Fibroblast of the conjunctiva (primary cell): Measurements from ENCODE around the gene HPSE2.
"Not testable (repeated sequence)": the region's sequence is repeated elsewhere in the genome, so short reads cannot be mapped to it uniquely, and the experiment has no call there.

Experiments
- DNase-seq: peaks from one replicate; pipeline ENCODE4 v3.0.0-alpha.2; 2010; ENCODE audit warnings: low read depth

HPSE2 gene

GRCh38 chr10:98502535-98502934, 733.1 kb downstream of the HPSE2 start:
- DNase-seq = not testable (repeated sequence)

DNA sequence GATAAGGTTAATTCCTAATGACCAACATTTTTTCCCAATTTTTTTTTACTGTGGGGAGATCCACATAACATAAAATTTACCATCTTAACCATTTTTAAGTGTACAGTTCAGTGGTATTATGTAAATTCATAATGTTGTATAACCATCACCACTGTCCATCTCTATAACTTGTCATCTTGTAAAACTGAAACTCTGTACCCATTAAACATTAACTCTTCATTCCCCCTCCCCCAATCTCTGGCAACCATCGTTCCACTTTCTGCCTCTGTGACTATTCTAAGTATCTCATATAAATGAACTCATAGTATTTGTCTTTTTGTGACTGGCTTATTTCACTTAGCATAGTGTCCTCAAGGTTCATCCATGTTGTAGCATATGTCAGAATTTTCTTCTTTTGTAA, 742.9 kb downstream of the HPSE2 start:
- DNase-seq = no peak

DNA sequence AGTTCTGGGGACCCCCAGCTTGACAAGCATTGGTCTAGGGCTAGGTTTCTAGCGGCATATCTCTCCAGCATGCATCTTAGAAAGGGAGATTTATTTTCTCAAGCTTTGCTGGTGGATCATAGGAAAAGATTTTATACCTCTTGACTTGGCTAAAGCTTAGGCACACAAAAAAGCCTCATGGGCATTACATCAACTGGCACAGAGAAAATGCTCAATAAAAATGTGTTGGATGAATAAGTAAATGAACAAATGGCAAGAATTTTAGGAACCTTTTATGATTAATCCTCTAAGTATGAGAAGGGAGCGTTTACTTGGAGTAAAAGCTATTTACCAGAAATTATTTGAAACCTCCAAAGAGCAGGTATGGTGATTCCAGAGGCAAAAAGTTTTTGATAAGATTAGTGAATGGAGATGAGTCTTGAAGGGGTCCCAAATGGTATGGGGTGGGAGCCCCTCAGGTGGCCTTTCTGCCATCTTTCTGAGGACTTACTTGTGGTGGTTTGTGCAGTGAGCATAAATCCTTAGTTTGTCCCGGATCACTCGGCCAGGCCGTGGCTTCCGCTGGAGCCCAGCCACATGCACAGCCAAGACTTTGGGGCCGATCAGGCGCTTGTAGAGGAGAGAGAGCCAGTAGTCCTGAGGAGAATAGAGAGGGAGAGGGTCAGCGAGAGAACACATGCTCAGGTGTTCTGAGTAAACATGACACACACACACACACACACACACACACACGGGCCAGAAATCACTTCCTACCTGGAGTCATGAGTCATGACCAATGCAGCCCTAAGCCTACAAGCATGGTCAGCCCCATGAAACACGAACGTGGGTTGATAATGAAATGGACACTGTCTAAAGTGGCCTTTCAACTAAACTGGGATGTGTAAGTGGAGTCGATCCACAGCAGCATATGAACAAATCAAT, 745.8 kb downstream of the HPSE2 start:
- DNase-seq = no peak

DNA sequence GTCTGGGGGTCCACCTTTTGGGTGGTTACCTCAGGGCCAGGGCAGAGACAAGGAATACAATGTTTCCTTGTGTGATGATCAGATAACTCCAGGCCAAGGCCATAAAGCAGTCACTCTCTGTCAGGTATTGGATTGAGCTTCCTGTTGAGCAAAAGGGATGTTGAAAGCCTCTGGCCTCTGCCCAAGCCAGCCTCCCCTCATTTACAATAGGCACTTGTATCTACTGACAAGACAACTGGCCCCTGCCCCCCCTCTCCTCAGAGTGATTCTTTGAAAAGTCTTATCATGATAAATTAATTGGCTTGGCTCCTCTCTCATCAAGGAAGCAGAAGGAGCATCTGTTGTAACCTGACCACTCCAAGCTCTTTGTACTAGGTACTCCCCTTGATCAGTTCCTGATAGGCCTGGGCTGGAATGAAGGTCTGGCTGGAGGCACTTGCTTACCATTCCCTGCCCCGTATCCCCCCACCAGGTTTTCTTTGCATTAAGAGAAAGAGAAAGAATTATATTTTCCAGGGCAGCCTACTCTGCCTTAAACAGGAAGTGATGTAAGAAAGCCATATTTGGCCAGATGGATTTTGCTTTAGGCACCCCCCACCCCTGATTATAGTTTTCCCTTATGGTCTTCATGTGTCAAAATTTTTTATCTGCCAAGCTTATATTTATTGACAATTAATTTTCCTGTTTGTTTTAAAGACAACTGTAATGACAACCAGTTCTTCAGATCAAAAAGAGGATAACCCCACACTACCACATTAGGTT, 746.8 kb downstream of the HPSE2 start:
- no peak for DNase-seq

DNA sequence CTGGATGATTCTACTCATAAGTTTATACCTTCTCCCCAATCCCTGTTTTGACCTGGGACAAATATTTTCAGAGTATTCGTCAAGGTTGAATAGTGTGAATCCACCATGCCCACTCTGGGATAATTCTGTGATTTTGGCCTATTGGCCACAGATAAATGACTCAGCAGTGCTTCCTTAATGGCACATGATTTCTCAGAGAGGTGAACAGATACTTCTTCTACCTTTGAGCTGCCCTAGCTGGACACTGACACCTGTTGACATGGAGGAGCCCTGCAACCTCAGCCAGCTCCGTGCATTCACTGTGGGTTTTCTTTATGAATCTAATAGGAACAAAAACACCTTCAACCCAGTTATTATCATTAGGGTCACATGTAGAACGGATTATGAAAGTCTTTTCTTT, 748.0 kb downstream of the HPSE2 start:
- DNase-seq = no peak

DNA sequence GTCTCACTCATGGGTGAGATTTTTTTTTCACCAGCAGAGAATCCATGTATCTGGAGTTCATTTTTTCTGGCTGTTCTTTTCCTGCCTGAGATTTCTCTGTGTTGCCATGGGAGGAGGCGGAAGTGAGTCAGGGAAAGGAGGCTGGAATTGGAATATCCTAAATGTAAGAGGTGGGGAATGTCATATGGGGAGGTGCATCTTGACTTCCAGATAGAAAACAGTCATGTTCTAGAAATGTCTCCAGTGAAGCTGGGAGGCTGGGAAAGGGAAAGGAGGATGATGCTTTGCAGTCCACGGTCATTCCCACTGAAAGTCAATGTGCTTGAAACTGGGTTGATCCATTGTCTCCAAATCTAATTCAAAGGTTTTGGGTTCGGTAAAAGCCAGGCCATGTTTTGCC, 749.2 kb downstream of the HPSE2 start:
- DNase-seq = no peak

GRCh38 chr10:98485959-98486358, 749.7 kb downstream of the HPSE2 start:
- DNase-seq = no peak

DNA sequence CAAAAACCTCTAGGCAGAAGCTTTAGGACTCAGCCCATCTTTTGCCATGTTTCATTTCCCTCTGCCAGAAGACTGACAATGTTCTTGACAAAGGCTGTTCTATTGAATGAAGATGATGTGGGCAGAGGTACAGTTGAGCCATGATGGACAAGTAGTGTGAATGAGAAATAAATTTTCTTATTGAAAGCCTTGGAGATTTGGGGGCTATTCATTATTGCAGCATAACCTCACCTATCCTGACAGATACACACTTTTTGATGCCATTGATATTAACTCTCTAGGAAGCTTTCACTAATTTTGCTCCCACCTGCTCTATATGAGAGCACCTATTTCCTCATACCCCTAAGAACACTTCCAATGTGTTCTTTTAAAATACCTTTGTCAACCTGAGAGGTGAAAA, 752.0 kb downstream of the HPSE2 start:
- no peak for DNase-seq

DNA sequence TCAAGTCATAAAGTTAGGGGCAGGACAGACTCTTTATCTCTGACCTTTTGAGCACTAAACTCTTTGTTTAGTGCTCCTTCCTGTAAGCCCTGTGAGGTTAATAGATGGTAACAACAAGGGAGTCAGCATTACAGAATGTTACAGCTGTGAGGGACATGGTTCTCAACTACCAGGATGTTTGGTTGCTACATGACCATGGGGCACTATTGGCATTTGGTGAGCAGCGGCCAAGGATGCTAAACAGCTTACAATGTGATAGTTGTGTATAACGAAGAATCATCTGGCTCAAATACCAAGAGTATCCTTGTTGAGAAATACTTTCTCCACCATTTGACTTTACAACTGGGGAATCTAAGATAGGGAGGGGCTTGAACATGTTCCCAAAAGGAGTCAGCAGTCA, 753.6 kb downstream of the HPSE2 start:
- DNase-seq = no peak

DNA sequence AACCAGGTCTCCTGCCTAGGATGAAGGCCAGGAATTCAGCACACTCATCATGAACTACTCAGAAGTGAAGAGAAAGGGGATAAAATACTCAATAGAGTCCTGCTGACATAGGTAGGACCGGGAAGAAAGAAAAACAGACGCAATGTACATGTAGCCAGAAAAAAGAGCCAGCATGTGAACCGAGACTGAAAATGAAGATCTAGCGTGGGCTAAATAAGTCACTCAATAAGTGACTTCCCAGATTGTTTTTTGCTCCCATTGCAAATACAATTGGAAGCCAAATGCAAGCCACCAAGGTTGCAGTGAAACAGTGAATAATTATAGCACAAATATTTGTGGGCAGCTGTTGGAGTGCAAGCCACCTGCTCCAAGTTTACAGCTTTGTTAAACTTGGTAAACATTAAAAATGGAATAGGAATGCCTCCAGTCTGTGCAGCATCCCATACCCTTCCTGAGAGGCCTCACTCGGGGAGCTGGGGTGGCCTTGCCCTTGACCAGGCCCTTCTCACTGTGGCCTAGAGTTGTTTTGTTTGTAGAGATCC, 754.2 kb downstream of the HPSE2 start:
- DNase-seq = no peak

DNA sequence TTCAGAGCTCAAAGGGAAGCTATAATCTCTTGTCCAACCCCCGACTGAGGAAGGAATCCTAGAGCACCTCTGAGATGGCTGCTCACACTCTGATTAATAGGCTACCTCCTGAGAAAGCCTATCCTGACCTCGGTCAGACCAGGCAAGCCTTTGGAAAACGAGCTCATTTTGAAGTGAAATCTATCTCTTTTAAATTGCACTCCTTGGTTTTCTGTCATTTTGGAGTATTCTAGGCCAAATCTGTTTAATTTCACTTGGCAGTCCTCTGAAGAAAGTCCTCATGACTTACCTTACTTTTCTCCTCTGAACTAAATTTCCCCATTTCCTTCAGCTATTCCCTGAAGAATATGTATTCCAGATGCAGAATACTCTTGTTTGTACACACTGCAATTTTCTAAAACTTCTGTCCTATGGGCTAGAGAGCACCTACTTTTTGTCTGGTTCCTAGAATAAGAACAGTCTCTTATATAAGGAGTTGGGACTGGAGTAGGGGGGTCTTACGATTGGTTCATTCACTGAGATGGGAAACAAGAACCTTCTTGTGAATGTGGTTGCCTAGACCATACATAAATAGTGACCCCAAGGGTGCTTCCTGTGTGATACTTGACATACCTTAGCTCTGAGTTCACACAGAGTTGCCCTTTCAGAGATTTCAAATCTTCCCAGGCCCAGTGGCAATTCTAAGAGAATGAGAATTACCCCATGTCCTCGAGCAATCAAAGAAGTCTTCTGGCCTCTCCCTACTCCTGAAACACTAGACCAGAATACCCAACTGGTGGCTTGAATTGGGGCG, 757.0 kb downstream of the HPSE2 start:
- DNase-seq = no peak

DNA sequence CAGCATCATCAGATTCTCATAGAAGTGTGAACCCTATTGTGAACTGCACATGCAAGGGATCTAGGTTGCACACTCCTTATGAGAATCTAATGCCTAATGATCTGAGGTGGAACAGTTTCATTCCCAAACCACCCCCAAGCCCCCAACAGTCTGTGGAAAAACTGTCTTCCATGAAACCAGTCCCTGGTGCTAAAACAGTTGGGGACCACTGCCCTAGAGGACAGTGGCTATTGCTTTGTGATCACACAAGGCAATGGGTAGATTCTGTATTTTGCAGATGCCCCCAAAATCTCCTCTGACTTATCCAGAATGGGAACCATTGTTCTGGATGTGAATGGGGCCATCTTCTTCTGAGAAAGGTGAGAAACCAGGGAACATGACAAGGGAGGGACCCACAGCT, 757.8 kb downstream of the HPSE2 start:
- no peak for DNase-seq

- DNase-seq = no peak
Observed at GRCh38 chr10:98474628-98475027, 761.0 kb downstream of the HPSE2 start.

DNA sequence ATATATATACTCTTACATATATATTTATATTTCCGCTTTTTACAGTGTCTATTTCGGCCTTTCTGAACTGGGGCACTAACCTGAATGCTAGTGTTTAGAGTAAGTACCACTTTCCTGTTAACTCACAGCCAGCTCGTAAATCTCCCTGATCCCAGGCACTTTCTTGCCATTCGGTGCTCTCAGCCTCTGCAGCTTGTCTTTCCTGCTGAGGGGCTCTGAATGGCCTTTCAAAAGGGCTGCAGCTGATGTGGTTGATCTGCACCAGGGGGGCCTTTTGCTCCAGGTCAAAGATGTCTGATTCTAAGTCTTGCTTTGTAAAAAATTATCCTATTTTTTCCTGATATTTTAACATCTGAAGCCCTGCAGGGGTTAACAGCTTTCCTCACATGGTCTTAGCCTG, 763.5 kb downstream of the HPSE2 start:
- no peak for DNase-seq

DNA sequence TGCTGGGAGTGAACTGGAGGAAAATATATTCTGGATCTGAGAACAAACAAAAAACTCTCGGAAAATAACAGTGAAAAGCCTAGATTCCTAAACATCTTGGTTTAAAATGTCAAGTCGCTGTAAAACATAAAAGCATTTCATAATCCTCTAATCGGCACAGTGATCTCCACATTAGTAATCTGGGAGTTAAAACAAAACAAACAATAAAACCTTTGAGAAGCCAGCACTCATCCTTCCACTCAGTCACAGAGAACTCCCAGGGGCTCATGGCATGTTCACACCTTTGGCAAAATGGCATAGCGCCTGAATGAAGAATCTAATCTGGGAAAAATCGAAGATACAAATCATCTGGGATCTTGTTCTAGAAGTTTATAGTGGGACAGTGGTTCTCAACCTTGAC, 764.8 kb downstream of the HPSE2 start:
- no peak for DNase-seq

DNA sequence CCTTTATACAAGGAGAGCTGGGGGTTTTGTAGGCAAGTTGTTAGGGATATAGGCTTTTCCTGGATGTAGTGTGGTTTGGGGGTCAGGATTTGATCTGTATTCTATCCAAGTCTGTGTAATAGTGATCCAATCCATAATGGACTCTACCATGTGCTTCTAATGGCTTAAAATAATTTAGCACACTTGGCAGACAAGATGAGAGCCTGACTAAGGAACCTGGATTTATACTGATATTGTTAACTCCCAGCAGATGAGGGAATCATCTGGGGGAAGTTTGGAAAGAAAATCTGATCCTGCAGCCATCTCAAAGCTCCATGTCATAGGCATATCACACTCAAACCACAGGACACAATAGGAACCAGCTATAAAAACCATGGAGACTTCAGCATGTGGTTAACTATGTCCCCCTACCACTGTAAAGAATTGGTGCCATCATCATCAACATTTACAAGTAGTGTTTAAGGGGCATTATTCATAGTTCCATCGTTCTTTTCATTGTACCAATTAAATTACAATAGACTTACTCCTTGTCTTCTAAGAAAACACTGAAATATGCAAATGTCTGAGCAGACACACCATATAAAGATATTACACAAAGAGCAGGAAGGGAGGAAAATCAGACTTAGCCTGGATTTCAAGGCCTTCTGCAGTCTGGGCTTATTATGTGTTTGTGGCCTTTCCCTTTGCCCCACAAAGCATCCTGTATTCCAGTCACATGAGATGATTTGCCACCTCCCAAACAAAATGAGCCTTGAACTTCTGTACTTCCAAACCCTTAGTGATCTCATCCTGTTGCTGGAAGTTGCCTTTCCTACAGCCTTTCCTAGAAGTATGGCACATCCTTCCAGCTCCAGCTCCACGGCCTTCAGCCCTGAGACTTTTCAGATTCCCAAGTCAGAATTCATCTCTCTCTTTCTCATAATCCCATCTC, 766.4 kb downstream of the HPSE2 start:
- DNase-seq = no peak

GRCh38 chr10:98467506-98468318, 767.9 kb downstream of the HPSE2 start:
- DNase-seq = peak; percentile 80

DNA sequence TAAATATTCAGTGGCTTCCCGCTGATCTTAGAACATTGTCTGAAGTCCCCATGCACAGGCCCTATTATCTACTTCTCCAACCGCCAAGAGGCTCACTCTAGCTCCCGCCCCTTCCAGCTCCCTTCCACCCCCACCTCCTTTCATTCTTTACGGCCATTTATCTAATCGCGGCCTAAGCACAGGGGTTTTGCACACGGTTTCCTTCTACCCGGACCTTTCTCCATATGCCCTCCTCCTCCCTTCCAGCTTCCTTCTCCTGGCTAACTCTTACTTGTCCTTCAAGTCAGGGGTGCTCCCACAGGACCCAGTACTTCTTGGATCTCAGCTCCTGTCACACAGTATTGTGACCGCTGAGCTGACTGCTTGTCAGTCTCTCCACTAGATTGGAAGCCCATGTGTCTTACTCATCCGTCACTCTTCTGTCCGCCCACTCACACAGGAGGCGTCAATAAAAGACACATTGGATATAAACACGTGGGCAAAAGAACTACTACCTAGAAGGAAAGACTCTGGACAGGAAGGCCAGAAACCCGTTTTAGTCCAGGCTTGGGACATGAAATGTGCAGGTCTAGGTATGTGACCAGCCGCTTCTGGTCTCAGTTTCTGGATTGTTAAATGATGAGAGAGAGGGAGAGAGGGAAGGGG, 768.7 kb downstream of the HPSE2 start:
- DNase-seq = no peak

- DNase-seq = no peak
Observed at GRCh38 chr10:98465866-98466265, 769.8 kb downstream of the HPSE2 start.
